Measurements from ENCODE around the gene SAP30L.

Gene SAP30L

GRCh38 chr5:154464438-154464837 is 18.6 kb downstream of the SAP30L start:
- no peak for DNase-seq (ENCODE audit: low read depth in 3 of 3)

GRCh38 chr5:154465169-154465568 is 19.4 kb downstream of the SAP30L start:
- DNase-seq (ENCODE audit: low read depth in 3 of 3): no peak

GRCh38 chr5:154466147-154466546 is 20.4 kb downstream of the SAP30L start:
- no peak for DNase-seq (ENCODE audit: low read depth in 3 of 3)

- DNase-seq (ENCODE audit: low read depth in 3 of 3): no peak
These were observed 20.9 kb downstream of the SAP30L start for GRCh38 chr5:154466671-154467070.

GRCh38 chr5:154467655-154468354 is 22.0 kb downstream of the SAP30L start:
- DNase-seq (ENCODE audit: low read depth in 3 of 3): peak; percentile 33 to 70 (median 48)

GRCh38 chr5:154470137-154470536 is 24.3 kb downstream of the SAP30L start:
- DNase-seq (ENCODE audit: low read depth in 3 of 3): no peak

- no peak for DNase-seq (ENCODE audit: low read depth in 3 of 3)
These were observed 25.4 kb downstream of the SAP30L start for GRCh38 chr5:154470947-154471870.

GRCh38 chr5:154472871-154473580 is 27.2 kb downstream of the SAP30L start:
- no peak for DNase-seq (ENCODE audit: low read depth in 3 of 3)

GRCh38 chr5:154473581-154474283 is 27.9 kb downstream of the SAP30L start:
- DNase-seq (ENCODE audit: low read depth in 3 of 3): no peak

GRCh38 chr5:154474396-154475334 is 28.9 kb downstream of the SAP30L start:
- DNase-seq (ENCODE audit: low read depth in 3 of 3): no peak

GRCh38 chr5:154475591-154476353 is 30.0 kb downstream of the SAP30L start:
- DNase-seq (ENCODE audit: low read depth in 3 of 3): no peak

GRCh38 chr5:154476354-154477205 is 30.8 kb downstream of the SAP30L start:
- no peak for DNase-seq (ENCODE audit: low read depth in 3 of 3)

GRCh38 chr5:154477382-154478223 is 31.8 kb downstream of the SAP30L start:
- DNase-seq (ENCODE audit: low read depth in 3 of 3): no peak

- no peak for DNase-seq (ENCODE audit: low read depth in 3 of 3)
These were observed 32.4 kb downstream of the SAP30L start, which contains the start of gene HAND1 for GRCh38 chr5:154478224-154478565. Gene HAND1, minus strand, starts transcription at chr5:154478227. Its CDS starts 219 bp downstream, at chr5:154478008.

GRCh38 chr5:154478752-154479159 is 33.0 kb downstream of the SAP30L start:
- no peak for DNase-seq (ENCODE audit: low read depth in 3 of 3)

- no peak for DNase-seq (ENCODE audit: low read depth in 3 of 3)
These were observed 33.6 kb downstream of the SAP30L start for GRCh38 chr5:154479160-154479943.

Measured in stimulated activated CD4-positive, alpha-beta T cell treated with anti-CD3 and anti-CD28 coated beads, TNF-alpha, amount 100 ng/mL, for 4 hours (primary cell).